Measurements from ENCODE around the gene CDKN2D. TPM values are rescaled to one million over a fixed set of nuclear protein-coding genes. Genes with fewer than 3 reads are reported as not detected.
"Not testable (repeated sequence)": the region's sequence is repeated elsewhere in the genome, so short reads cannot be mapped to it uniquely, and the experiment has no call there.

CDKN2D gene
- polyA plus RNA-seq, 3 donors = 8.5 to 12.4 (median 8.9) TPM

- DNase-seq = not testable (repeated sequence)
These were observed 41.9 kb downstream of the CDKN2D start for GRCh38 chr19:10526887-10527286.

- no peak for DNase-seq
These were observed 43.1 kb downstream of the CDKN2D start for GRCh38 chr19:10525636-10526035.

GRCh38 chr19:10523135-10523636 lies 45.6 kb downstream of the CDKN2D start:
- DNase-seq = no peak

- DNase-seq = no peak
These were observed 47.2 kb downstream of the CDKN2D start for GRCh38 chr19:10521461-10522171.

- no peak for DNase-seq
These were observed 48.0 kb downstream of the CDKN2D start for GRCh38 chr19:10520652-10521318.

GRCh38 chr19:10519421-10519820 lies 49.4 kb downstream of the CDKN2D start:
- no peak for DNase-seq

- no peak for DNase-seq
These were observed 50.1 kb downstream of the CDKN2D start for GRCh38 chr19:10518444-10519361.

GRCh38 chr19:10517760-10518443 lies 50.9 kb downstream of the CDKN2D start:
- DNase-seq = no peak

GRCh38 chr19:10517361-10517759 lies 51.4 kb downstream of the CDKN2D start, which contains the start of gene S1PR5:
Gene S1PR5, minus strand, starts transcription at chr19:10517447. Its CDS starts 2,436 bp downstream, at chr19:10515011.
- no peak for DNase-seq

- DNase-seq = no peak
These were observed 52.0 kb downstream of the CDKN2D start for GRCh38 chr19:10516671-10517286.

Other genes starting within 250 kb of the CDKN2D start
- gene RAVER1, start 235.4 kb downstream of the CDKN2D start, polyA plus RNA-seq (ENCODE audit: insufficient read length in 3 of 3) = 10 to 100 TPM; 31.9 to 43.4 (median 37.1) TPM
- gene ICAM3, start 229.4 kb downstream of the CDKN2D start, polyA plus RNA-seq (ENCODE audit: insufficient read length in 3 of 3) = 10 to 100 TPM in 1 of 3 donors, 1 to 10 TPM in 2; 8.6 to 10.0 (median 9.9) TPM
- gene TYK2, start 188.4 kb downstream of the CDKN2D start, polyA plus RNA-seq (ENCODE audit: insufficient read length in 3 of 3) = 100 to 1,000 TPM; 115 to 155 (median 151) TPM
- 100 to 1,000 TPM; 166 to 183 (median 170) TPM for gene CDC37, start 165.4 kb downstream of the CDKN2D start, polyA plus RNA-seq (ENCODE audit: insufficient read length in 3 of 3)
- 1 to 10 TPM; 2.0 to 2.6 (median 2.1) TPM for gene PDE4A, start 148.4 kb downstream of the CDKN2D start, polyA plus RNA-seq (ENCODE audit: insufficient read length in 3 of 3)
- 10 to 100 TPM; 73.5 to 81.5 (median 74.1) TPM for gene KEAP1, start 65.6 kb downstream of the CDKN2D start, polyA plus RNA-seq (ENCODE audit: insufficient read length in 3 of 3)
- 1 to 10 TPM; 1.2 to 1.4 (median 1.2) TPM for gene S1PR5, start 51.5 kb downstream of the CDKN2D start, polyA plus RNA-seq (ENCODE audit: insufficient read length in 3 of 3)
- 10 to 100 TPM; 34.8 to 39.1 (median 35.1) TPM for gene ATG4D, start 25.1 kb downstream of the CDKN2D start, polyA plus RNA-seq (ENCODE audit: insufficient read length in 3 of 3)
- 10 to 100 TPM; 31.4 to 39.5 (median 38.4) TPM for gene KRI1, start 3.0 kb downstream of the CDKN2D start, polyA plus RNA-seq (ENCODE audit: insufficient read length in 3 of 3)
- gene AP1M2, start 18.3 kb upstream of the CDKN2D start, polyA plus RNA-seq (ENCODE audit: insufficient read length in 3 of 3) = 10 to 100 TPM; 43.2 to 60.3 (median 58.5) TPM
- gene SLC44A2, start 56.6 kb upstream of the CDKN2D start, polyA plus RNA-seq (ENCODE audit: insufficient read length in 3 of 3) = 100 to 1,000 TPM; 184 to 215 (median 189) TPM
- 100 to 1,000 TPM; 288 to 368 (median 331) TPM for gene ILF3, start 85.4 kb upstream of the CDKN2D start, polyA plus RNA-seq (ENCODE audit: insufficient read length in 3 of 3)
- gene QTRT1, start 132.5 kb upstream of the CDKN2D start, polyA plus RNA-seq (ENCODE audit: insufficient read length in 3 of 3) = 10 to 100 TPM; 65.6 to 79.6 (median 73.6) TPM
- gene DNM2, start 149.1 kb upstream of the CDKN2D start, polyA plus RNA-seq (ENCODE audit: insufficient read length in 3 of 3) = 100 to 1,000 TPM; 130 to 167 (median 158) TPM